GM15510 (cell line): ENCODE measurements around the gene FAM124A.

Experiments used
- POLR2A ChIP-seq: IDR thresholded peaks from 3 replicates; pipeline ENCODE4 v1.6.1; 2011; ENCODE audit warnings: borderline replicate concordance; ENCODE audit not compliant: insufficient read length; ENCODE audit errors: extremely low read depth

Gene FAM124A

DNA sequence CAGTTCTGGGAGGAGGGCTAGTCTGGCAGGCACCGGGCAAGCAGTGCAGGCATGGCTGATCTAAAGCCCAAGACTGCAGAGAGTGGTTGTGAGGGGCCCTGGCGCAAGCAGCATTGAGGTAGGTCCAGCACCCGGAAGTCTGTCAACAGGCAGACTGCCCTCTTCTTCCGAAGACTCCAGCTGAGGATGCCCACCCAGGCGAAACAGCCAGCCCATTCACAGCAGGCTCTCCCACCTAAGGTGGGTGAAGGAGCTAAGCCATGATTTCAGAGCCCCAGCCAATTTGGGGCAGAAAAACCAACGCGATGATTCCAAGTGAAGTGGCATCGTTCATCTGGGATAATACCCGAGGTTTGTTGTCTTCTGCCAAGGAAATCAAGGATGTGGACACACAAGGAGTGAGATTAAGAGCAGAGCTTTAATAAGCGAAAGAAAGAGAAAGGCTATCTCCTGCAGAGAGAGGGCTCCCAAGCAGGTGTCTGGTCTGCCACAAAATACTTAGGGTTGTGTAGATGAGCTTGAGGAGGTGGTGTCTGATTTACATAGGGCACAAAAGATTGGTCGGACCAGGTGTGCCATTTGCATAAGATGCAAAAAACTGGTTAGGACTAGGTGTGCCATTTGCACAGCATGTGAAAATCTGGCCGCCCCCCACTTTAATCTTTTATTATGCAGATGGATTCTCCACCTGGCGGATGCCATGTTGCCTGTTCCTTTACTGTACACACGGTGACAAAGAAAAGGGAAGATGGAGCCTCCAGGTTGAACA lies 22.6 kb downstream of the FAM124A start:
- no peak for TF ChIP-seq POLR2A

DNA sequence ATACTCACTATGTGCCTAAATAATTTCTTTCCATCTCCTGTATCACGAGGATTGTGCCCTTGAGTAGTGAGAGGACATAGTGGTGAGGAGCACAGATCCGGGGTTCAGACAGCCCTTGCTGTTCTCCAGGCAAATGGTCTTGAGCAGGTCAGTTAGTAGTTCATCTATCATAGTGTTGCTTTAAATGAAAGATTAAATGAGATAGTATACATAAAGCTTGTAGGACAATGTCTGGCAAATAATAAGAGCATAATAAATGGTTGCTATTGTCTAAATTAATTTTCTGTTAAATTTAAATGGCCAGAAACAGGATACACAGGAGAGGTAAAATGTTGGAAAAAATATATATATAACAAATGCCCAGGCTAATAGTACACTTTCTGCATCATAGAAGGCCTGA lies 23.4 kb downstream of the FAM124A start:
- no peak for TF ChIP-seq POLR2A

DNA sequence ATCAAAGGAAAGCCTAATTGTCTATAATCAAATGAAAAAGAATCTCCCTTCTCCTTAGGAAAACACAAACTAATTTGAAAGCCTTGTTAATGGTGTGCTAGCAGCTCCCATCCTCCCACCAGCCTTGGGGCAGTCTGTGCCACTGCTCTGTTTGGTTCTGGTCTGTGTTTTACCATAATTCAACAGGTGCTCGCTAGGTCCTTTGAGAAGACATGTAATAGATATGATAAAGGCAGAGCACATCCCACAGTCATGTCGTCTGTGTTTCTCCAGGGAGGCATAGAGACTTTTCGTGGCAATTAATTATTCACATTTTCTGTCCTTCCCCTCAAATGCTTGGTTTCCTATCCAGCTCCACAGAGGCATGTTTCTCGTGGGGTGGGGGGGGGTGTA lies 23.8 kb downstream of the FAM124A start:
- no peak for TF ChIP-seq POLR2A

DNA sequence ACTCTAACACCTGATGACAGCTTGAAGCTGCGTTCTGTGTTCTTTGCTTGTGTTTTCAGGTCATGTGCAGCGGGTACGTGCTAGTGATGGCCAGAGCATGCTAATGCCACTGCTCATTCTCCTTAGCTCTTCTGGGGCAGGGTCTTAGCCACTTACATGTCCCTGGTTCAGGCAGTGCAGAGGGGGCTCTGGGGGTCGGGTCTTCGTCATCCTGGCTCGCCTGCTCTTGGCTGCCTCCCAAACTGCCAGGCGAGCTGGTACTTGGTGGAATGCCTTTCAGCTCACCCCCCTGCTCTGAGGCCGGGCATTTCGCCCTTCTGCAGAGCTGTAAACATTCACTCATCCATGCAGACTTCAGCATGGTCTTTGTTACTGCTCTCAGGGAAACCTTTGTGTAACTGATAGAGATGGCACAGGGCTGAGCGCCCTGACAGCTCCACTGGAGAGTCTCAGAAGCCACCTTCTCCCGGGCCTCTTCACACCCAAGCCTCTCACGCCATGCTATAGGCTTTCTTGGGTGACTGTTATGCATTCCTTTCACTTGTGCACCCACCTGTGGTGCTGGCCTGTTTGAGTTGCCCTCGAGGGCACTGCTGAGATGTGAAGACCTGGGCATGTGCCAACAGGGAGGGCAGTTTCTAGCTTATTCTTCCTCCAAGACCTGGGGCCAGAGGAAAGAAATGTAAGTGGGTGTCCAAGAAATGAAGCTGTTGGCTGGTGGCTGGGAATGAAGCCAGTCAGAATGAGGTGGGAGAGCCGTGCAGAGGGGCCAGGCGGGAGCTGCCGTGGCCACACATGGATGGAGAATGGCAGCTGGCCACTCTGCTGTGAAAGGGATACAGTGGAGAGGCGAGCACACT lies 24.4 kb downstream of the FAM124A start:
- TF ChIP-seq POLR2A: no peak

DNA sequence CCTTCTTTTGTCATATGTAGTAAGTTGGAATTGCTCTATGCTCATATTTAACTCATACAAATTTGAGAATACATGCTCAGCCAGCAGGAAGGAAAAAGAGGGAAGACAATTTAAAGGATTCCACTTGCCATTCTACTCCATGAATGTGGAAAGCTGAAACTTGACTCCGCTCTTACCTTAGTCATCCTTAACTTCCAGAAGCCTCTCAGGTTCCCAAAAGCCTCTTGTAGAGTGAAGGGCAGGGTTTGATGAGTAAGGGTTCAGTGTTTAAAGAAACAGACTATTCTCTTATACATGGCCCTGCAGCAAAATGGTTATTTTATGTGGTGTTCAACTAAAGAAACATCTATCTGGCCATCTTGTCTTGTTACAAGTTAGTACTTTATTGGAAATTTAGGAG lies 27.1 kb downstream of the FAM124A start:
- no peak for TF ChIP-seq POLR2A

DNA sequence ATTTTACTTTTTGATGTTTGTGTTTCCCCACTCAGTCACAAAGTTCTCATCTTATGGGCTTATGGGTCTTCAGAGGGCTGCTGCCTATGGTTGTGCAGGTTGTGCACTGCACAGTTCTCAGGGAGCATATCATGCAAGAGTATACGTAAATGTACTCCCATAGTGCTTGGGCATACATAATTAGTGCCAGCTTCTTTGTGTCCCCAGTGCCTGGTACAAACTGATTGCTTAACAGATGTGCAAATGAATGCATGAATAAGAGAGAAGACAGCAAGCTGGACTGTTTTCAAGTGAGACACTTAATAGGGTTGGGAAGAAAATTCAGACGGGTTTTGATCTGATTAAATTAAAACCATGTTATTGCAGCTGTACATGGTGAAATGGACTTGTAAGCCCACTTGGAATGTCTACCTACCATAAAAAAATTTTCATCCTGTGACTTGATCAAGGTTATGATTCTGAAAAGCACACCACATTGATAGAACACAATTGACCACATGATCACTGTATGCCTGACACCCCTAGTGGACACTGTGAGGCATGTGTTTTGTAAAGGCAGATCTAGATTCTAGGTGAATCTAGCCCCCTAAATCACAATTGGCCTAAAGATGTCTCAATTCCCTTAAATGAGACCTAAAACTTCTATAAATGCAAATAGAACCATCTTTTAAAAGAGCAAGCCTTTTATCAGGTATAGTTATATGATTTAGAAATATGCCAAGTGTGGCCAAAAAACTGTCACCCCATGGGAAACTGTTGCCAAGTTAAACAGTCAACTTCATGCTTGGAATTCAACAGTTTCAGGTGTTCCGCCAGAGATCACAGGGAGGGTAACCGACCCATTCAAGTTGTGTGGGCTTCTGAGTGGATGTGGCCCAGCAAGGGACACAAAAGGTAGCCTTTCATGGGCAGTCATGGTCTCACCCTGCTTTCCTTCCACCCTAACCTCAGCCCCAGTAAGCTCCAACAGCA lies 27.9 kb downstream of the FAM124A start:
- TF ChIP-seq POLR2A: no peak

DNA sequence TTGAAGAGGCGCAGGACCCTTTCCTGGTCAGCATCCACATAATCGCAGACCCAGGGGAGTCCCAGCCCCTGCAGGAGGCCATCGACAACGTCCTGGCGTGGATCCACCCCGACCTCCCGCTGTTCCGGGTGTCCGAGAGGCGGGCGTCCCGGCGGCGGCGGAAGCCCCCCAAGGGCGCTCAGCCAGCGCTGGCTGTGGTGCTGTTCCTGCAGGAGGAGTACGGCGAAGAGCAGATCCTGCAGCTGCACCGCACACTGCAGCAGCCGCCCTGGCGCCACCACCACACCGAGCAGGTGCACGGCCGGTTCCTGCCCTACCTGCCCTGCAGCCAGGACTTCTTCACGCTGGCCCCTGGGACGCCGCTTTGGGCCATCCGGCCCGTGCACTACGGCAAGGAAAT lies 29.3 kb downstream of the FAM124A start:
- TF ChIP-seq POLR2A: no peak

DNA sequence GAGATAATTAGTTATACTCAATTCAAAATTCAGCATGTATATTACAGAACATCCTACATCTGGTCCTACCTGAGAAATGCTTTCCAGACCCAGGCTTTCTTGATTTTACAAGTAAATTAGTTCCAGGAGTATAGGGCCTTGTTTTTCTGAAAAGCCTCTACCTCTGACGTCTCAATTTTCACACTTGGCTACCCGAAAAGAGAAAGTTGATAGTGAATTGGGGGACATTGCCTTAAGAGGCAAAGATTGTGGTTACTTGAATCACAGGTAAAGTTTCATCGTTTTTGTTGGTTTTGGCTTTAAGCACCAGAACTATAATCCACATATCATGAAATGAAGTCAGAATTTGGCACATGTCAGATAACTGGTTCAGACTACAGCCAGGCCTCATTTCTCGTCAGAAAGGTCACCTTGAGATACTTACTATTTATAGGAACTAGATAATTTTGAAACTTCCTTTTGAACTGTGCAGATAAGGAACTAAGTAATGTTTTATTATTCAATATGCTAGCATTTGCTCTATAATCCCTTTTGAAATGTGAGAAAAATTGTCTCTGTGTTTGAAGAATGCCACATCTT lies 30.8 kb downstream of the FAM124A start:
- TF ChIP-seq POLR2A: no peak

DNA sequence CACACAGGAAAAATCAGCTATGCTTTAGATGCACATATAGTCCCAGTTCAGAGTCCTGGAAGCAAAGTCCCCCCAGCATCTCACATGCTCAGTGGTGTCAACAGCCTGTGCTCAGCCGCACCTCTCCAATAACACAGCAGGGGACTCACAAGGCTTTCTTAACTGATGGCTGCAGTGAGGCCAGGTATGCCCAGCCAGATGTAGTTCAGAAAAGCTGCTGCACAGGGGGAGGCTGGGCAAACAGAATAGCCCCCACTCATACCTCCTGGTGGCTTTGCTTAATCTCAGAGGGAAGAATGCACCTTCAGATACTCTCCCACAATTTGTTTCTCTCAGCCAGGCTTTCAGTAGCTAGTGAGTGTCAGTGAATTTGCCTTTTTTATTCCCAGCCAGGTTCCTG lies 33.4 kb downstream of the FAM124A start:
- no peak for TF ChIP-seq POLR2A

DNA sequence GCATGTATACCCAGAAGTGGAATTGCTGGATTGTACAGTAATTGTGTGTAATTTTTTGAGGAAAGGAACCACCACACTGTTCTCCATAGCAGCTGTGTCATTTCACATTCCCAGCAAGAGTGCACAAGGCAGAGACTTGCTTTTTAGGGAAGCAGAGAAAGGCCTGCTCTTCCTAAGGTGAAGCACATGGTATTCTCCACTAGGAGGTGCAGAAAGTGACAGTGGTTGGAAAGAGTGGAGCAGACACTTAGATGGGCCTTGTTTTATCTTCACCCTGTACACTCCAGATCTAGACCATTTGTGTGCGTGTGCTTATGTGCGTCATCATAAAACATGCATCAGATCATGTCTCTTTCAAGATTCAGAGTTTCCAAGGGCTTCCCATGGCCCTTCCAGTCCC lies 35.0 kb downstream of the FAM124A start:
- no peak for TF ChIP-seq POLR2A

DNA sequence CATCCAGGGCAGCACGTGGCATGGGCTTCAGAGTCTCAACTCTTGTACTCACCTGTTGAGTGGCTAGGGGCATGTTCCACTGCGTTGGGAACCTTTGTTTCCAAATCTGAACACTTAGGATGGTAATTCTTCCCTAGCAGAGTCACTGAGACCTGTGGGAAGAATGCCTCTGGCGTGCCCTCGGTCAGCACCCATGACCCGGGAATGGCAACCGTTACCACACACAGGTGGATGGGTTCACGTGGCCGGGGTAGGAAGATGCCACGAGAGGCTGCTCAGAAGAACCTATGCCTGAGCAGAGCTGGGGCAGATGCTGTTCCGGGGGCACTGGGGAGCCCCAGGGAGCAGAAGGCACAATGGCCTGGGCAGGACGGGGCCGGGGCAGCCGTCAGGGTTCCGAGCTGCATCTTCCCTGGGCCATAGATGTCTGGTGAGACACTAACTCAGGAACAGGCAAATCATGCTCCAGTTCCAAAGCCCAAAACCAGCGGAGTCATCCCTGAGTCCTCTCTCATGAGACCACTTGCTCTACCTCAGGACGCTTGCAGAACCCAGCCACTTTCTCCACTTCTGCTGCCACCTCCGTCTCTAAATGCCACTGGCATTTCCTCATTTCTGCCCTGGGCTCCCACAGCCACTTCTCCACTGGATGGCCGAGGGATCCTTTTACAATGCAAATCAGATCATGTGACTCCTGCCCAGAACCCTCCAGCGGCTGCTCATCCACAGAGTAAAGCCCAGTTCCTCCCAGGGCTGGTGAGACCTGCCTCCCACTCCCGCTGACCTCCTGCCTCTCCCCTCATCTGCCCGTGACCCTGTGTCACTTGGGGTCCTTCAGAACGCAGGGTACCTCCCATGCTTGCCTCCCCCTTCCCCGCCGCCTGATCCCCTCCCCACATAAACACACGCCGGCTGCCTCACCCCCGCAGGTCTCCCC lies 36.7 kb downstream of the FAM124A start:
- no peak for TF ChIP-seq POLR2A

DNA sequence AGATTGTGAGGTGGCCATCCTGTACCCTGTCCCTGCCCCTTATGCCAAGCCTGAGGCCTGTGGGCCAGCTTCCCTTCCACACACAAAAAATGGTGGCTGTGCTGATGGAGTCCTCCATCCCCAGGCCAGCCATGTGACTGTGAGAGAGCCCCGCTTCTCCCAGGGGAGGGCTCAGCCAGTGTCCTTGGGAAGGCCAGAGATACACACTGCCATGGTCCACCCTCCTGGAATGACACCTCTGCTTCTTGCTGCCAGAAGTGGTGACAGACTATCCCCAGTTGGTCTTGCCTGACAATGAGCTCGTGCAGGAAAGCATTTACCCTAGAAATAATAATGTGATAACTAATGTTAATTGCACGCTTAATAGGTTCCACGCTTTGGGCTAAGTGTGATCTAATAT lies 38.0 kb downstream of the FAM124A start:
- no peak for TF ChIP-seq POLR2A

DNA sequence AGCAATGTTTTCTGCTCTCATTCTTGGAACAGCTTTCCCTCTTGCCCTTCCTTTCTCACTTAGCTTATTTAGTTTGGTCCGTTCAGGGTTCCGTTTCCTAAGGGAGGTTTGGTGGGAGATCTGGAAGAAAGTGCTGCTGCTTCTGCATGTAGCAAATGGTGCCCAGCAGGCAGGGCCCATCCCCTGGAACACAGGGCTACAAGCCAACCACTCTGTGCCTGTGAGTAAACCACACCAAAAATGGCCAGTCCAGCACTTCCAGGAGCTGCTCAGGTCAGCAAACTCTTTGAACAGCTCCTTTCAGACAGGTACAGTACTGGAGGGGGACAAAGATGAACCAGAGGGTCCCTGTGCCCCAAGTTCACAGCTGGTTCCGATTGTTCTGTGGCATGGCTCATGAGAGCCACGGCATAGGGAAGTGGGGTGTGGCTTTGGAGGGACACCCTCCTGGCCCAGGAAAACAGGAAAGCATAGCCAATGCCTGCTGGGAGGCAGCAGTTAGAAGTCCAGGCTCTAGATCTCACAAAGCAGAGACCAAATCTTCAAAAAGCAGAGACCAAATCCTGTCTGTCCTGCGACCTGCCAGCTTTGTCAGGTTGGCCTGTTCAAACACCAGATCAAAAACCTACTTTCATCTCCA lies 39.5 kb downstream of the FAM124A start:
- TF ChIP-seq POLR2A: no peak
